GM20431 (cell line): ENCODE results near the gene LIG4.

Source experiments
- in situ Hi-C: fragments of 300-500 bp; cut with MseI, MboI; formaldehyde crosslinking; loops from one replicate; pipeline ENCODE4 v1.15.0; 2020; ENCODE audit warnings: low sequenced_read_pairs; ENCODE audit not compliant: unreplicated experiment

Gene LIG4

DNA sequence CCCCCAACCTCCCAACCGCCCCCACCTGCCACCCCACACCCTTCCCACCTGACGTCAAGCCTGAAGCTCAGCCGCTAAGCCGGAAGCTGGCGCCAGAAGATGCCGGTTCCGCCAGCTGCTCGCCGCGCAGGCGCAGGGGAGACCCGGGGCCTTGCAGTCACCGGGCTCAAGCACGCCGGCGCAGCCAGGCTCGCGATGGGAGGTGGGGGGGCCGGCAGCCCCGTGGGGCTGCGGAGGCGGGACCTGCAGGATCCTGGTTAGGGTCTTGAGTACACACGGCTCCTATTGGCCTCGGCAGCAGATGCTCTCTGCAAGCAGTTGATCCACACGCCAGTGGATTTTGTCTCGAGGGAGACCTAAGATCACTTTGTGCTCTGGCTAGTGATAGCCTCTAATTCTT is at the start of gene LIG4:
LIG4 (minus strand) TSS at position 101 of the 400 bp plus-strand sequence. CDS start 4,268 bp downstream, outside the sequence.
- in situ Hi-C loops: loop anchor here (25.0 kb wide), 1 partner anchor 672 kb away; no protein-coding TSS in a partner anchor

GRCh38 chr13:108263621-108264355 is 48.5 kb upstream of the LIG4 start:
- in situ Hi-C loops: no loop called here

DNA sequence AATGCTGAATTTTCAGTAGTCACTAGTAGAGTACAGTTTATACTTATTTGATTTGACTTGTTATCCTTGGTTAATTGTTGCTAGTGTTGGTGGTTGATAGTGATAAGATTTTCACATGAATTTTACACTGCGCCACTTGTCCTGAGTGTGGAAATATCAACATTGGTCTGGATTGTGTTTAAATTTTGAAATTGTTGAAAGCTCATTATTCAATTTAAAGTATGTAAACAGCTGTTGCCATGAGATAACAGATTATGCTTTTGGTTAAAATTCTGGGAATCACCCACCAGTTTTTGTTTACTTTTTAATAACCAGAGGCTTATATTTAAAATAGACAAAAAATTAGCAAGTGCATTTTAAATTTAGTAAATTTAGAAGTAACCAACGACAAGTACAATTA is 41.9 kb upstream of the LIG4 start:
- in situ Hi-C loops: no loop called here

- in situ Hi-C loops: no loop called here
Measured at GRCh38 chr13:108249150-108249549, 33.8 kb upstream of the LIG4 start.

DNA sequence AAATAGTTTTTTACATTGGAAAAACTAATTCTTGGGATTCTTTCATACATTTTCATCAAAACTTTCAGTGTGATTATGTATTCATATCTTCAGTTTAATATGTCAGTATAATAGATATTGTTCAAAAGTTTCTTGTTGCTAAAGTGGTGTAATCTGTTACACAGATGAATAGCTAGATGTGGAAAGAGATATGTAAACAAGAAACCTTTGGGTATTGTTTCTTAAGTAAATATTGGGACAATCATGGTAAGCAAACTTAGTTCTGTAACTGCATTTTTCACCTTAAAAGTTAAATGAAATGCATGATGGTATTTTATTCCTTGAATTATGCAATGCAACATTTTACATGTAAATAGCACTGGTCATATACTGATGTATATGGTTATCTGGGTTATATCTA is 15.0 kb upstream of the LIG4 start:
- in situ Hi-C loops: no loop called here

DNA sequence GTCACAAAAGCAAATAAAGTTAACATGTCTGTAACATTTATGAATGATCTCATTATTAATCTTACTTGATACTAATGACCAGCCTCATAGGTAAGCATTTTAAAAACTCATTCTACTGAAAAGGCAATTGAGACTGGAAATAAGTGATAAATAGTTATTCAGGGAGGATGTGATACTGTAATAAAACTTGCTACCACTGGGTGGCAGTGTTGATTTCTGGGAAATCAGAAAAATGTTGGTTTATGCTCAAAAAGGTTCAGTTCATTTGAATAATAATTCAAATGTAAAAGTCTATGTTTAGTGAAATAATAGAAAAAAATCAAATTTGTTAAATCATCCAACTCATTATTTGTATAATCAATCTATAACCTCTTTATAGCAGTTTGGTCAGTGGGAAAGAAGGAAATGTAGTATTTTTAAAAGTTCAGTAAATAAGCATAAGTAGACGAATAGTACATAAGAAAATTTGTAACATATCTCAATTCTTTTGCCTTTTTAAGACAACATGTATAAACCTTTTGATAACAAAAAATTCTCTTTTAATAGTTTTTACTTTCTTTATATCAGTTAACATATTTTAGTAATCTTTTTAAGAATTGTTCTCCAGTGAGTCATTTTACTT is 12.4 kb upstream of the LIG4 start:
- in situ Hi-C loops: no loop called here

- in situ Hi-C loops: no loop called here
Measured at GRCh38 chr13:108226184-108226583, 10.8 kb upstream of the LIG4 start.

- in situ Hi-C loops: no loop called here
Measured at GRCh38 chr13:108225440-108225839, 10.1 kb upstream of the LIG4 start.

- in situ Hi-C loops: loop anchor here (25.0 kb wide), 1 partner anchor 663 kb away; no protein-coding TSS in a partner anchor
Measured at GRCh38 chr13:108223687-108224503, 8.6 kb upstream of the LIG4 start.

DNA sequence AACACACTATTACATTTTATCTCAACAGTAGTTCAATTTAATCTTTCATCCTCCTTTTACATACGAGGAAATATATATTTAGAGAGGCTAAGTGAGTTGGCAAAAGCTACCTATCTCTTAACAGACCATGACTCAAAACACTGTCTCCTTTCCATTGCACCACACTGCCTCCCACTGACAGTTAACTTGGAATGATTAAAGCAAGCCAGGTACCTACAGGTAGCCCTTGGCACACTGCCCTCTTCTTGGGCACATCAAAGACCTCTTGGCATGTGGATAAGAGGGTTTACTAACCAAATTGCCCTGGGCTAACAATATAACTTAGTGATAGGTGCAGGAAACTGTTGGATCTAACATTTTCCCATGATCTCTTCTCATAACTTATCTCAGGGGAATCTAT is 4.7 kb upstream of the LIG4 start:
- in situ Hi-C loops: loop anchor here (25.0 kb wide), 1 partner anchor 667 kb away; no protein-coding TSS in a partner anchor

- in situ Hi-C loops: loop anchor here (25.0 kb wide), 1 partner anchor 669 kb away; no protein-coding TSS in a partner anchor
Measured at GRCh38 chr13:108218044-108218974, 3.0 kb upstream of the LIG4 start, which contains the start of gene ABHD13. Gene ABHD13 (plus strand): TSS chr13:108218392. CDS start chr13:108229219, 10,827 bp downstream.

GRCh38 chr13:108217307-108218043 is 2.1 kb upstream of the LIG4 start:
- in situ Hi-C loops: loop anchor here (25.0 kb wide), 1 partner anchor 670 kb away; no protein-coding TSS in a partner anchor

DNA sequence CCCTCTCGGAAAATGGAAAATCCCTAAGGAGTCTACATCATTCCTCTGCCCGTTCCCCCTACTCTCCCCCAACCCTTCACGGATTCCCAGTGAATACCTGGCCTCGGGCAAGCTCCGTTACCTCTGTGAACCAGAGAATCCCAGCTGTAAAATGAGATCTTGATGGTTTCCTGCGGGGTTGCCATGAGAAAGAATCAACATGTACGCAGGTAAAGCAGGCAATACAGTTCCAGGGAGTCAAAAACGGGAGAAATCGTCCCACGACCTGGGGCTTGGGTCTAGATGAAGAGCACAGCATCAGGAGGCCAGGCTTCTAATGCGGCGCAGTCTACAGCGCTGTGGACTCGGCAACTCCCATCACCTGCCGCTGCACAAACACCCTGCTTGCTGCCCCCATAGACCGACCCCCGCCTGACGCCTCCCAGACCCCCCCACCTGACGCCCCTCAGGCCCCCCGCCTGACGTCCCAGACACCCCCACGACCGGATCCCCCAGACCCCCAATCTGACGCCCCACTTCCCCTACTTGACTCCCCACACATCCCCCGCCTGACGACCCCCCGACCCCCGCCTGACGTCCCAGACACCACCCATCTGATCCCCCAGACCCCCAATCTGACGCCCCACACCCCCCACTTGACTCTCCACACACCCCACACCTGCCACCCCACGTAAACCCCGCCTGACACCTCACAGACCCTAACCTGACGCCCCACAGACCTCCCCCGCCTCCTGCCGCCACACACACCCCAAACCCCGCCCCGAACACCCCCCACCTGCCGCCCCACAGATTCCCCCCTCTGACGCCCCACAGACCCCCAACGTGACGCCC is 680 bp downstream of the LIG4 start:
- in situ Hi-C loops: loop anchor here (25.0 kb wide), 1 partner anchor 673 kb away; no protein-coding TSS in a partner anchor

DNA sequence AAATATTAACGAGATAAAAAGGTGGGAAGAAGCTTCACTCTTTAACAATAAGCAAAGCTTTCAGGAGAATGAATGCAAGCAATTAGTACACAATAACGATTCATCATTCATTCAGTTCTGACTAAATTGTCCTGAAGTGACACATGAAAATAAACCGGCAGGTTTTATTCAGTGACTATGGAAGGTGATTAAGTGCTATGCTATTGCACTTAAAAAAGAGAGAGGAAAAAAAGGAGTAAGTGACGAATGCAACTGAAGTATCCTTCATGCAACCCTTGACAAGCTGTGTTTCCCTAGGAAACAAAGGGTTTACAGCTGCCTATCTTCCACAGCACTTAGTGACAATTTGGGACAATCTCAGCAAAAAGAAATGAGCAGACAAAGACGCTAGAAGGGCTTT is 1.4 kb downstream of the LIG4 start:
- in situ Hi-C loops: loop anchor here (25.0 kb wide), 1 partner anchor 673 kb away; no protein-coding TSS in a partner anchor

DNA sequence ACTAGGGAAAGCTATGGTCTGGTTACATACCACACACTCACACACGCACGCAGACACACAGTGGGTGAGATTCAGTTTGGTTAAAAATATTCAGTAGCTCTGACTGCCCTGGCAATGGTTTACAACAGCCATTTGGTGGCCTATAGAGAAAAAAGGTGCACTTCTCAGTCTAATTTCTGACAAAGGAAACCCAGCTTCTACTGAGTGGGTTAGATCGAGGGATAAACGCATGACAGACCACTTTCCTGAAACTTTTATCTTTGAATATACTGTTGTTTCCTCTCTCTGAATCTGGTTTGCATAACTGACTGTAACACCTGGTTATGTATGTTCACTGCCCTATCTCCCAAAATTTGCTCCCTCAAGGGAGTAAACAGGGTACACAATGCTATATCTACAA is 2.5 kb downstream of the LIG4 start:
- in situ Hi-C loops: loop anchor here (25.0 kb wide), 1 partner anchor 674 kb away; no protein-coding TSS in a partner anchor

- in situ Hi-C loops: loop anchor here (25.0 kb wide), 1 partner anchor 677 kb away; no protein-coding TSS in a partner anchor
Measured at GRCh38 chr13:108210551-108210950, 4.8 kb downstream of the LIG4 start.

DNA sequence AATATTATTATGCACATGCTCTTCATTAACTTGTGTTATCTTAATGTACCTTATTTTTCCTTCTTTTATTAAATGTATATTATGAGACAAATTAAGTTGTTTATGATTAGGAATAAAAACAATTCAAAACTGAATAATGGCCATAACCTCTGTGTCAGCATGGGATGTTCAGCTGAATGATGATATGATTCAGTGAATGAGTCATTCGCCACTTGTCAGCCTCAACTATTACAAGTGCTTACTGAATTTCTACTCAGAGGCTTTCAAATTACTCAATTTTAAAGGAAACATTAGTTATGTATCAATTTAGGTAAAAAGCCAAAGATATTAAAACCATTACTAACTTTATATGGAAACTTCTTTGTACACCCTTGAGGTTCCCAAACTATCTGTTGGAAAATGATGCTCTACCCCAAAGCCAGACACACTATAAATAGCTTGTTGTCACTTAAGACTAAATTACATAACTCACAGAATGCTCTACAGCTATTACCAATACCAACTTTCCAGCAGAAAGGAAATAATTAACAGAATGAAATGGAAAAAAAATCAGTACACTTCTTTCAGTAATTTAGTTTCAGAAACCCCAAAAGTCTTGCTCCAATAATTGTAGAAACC is 14.4 kb downstream of the LIG4 start:
- in situ Hi-C loops: loop anchor here (25.0 kb wide), 1 partner anchor 686 kb away; no protein-coding TSS in a partner anchor
